Measurements from ENCODE around the gene RPS6KL1. TPM values are rescaled to one million over a fixed set of nuclear protein-coding genes. Genes with fewer than 3 reads are reported as not detected.

The RPS6KL1 gene
- total RNA-seq, 2 experiments from 2014 or later: 6.0 to 6.5 TPM

GRCh38 chr14:74858022-74858421, 65.0 kb downstream of the RPS6KL1 start:
- no peaks in the 10 kb centered on the region for H3K36me3 Mint-ChIP-seq
- no peak for DNase-seq
- H3K27ac Mint-ChIP-seq: no peak overlapping the region
- no peaks in the 10 kb centered on the region for H3K9me3 Mint-ChIP-seq
- H3K27me3 Mint-ChIP-seq: no peaks in the 10 kb centered on the region
- H3K4me3 Mint-ChIP-seq: no peak overlapping the region
- peaks cover 18% of the 10 kb centered on the region for H3K4me1 Mint-ChIP-seq

- Mint-ChIP-seq H3K9me3 (no peaks in the 10 kb centered on the region), H3K4me1 (peaks cover 23% of the 10 kb centered on the region), H3K4me3 (no peak overlapping the region), H3K36me3 (no peaks in the 10 kb centered on the region), H3K27ac (no peak overlapping the region), H3K27me3 (no peaks in the 10 kb centered on the region)
- DNase-seq: no peak
These were observed 66.7 kb downstream of the RPS6KL1 start for GRCh38 chr14:74856366-74856765.

GRCh38 chr14:74855945-74856344, 67.1 kb downstream of the RPS6KL1 start:
- Mint-ChIP-seq H3K4me3 (no peak overlapping the region), H3K27ac (no peak overlapping the region), H3K4me1 (peaks cover 23% of the 10 kb centered on the region), H3K36me3 (no peaks in the 10 kb centered on the region), H3K9me3 (no peaks in the 10 kb centered on the region), H3K27me3 (no peaks in the 10 kb centered on the region)
- no peak for DNase-seq

- no peak overlapping the region for H3K27ac Mint-ChIP-seq
These were observed 68.0 kb downstream of the RPS6KL1 start for GRCh38 chr14:74855021-74855420.

More at GRCh38 chr14:74855021-74855420, 68.0 kb downstream of the RPS6KL1 start:
- DNase-seq: no peak
- Mint-ChIP-seq H3K4me3 (no peak overlapping the region), H3K27me3 (no peaks in the 10 kb centered on the region), H3K4me1 (peaks cover 23% of the 10 kb centered on the region), H3K36me3 (no peaks in the 10 kb centered on the region), H3K9me3 (no peaks in the 10 kb centered on the region)

Other genes starting within 250 kb of the RPS6KL1 start
- gene AREL1, start 210.2 kb downstream of the RPS6KL1 start, total RNA-seq: 10 to 100 TPM; 29.9 to 37.7 TPM
- gene FCF1, start 210.1 kb downstream of the RPS6KL1 start, total RNA-seq: 100 to 1,000 TPM in 1 of 2 experiments, 10 to 100 TPM in 1; 95.5 to 103 TPM
- 10 to 100 TPM; 48.5 to 51.8 TPM for gene YLPM1, start 159.9 kb downstream of the RPS6KL1 start, total RNA-seq
- 1 to 10 TPM in 1 of 2 experiments, under 1 TPM in 1; 0.87 to 1.5 TPM for gene PROX2, start 47.1 kb downstream of the RPS6KL1 start, total RNA-seq
- gene DLST, start 41.3 kb downstream of the RPS6KL1 start, total RNA-seq: 100 to 1,000 TPM; 134 to 136 TPM
- gene PGF, start 32.3 kb upstream of the RPS6KL1 start, total RNA-seq: under 1 TPM in 1 of 2 experiments, not detected in 1; 0.21 TPM
- 10 to 100 TPM; 55.6 to 60.1 TPM for gene EIF2B2, start 79.7 kb upstream of the RPS6KL1 start, total RNA-seq
- gene MLH3, start 128.2 kb upstream of the RPS6KL1 start, total RNA-seq: 10 to 100 TPM; 15.5 to 16.7 TPM
- 10 to 100 TPM; 27.7 to 29.0 TPM for gene ACYP1, start 140.8 kb upstream of the RPS6KL1 start, total RNA-seq
- gene ZC2HC1C, start 146.4 kb upstream of the RPS6KL1 start, total RNA-seq: under 1 TPM; 0.40 to 0.56 TPM
- 10 to 100 TPM; 50.1 to 50.9 TPM for gene NEK9, start 203.8 kb upstream of the RPS6KL1 start, total RNA-seq